H1 (cell line): ENCODE results near the gene MCC. TPM values are rescaled to one million over a fixed set of nuclear protein-coding genes. Genes with fewer than 3 reads are reported as not detected.
A peak's percentile ranks its signal among the peaks of the same experiment; 100 is the strongest.

Experiments used
- CTCF ChIA-PET: fragments of 300-600 bp; sonication (Branson Sonifier 250); formaldehyde crosslinking; loops from one replicate; lab custom pipeline; 2021; ENCODE audit not compliant: partially characterized antibody; lab: Charles Lee
- POLR2A ChIA-PET: fragments of 300-600 bp; sonication (Branson Sonifier 250); formaldehyde crosslinking; loops from one replicate; lab custom pipeline; 2021; ENCODE audit warnings: inconsistent platforms; ENCODE audit not compliant: partially characterized antibody; lab: Charles Lee
- DNase-seq, 2 experiments: peaks; one replicate each; pipeline versions ENCODE4 v3.0.0 to v3.0.0-alpha.2; 2010 to 2022; ENCODE audit warnings: low spot score in 2 of 2, low read depth in 1 of 2, mixed read lengths in 1 of 2
- FAIRE-seq: peaks from 2 replicates; lab custom pipeline; 2011; peaks lifted over from hg19 to GRCh38; lab: Jason Lieb, UNC
- H2AFZ ChIP-seq: 2 replicates; pipeline ENCODE4 v1.8.1; 2012; ENCODE audit warnings: low read length, inconsistent platforms
- H2AK5ac ChIP-seq: 2 replicates; pipeline ENCODE4 v1.6.1; 2013; ENCODE audit warnings: low read depth, low read length
- H2BK120ac ChIP-seq: replicated peaks from 2 replicates; pipeline ENCODE3; 2013; ENCODE audit warnings: low read depth, low read length, inconsistent platforms
- H2BK12ac ChIP-seq: 2 replicates; pipeline ENCODE4 v1.6.1; 2013; ENCODE audit warnings: low read depth, low read length
- H2BK15ac ChIP-seq: 2 replicates; pipeline ENCODE4 v1.6.1; 2013; ENCODE audit warnings: low read length
- H2BK20ac ChIP-seq: 2 replicates; pipeline ENCODE4 v1.6.1; 2013; ENCODE audit warnings: low read length
- H2BK5ac ChIP-seq: 2 replicates; pipeline ENCODE4 v1.6.1; 2013; ENCODE audit warnings: low read depth, low read length
- H3K14ac ChIP-seq: 2 replicates; pipeline ENCODE4 v1.6.1; 2013; ENCODE audit warnings: inconsistent platforms; ENCODE audit not compliant: insufficient read length
- H3K18ac ChIP-seq: 2 replicates; pipeline ENCODE4 v1.6.1; 2013; ENCODE audit warnings: low read length; ENCODE audit errors: extremely low read depth
- H3K23ac ChIP-seq: 2 replicates; pipeline ENCODE4 v1.6.1; 2013; ENCODE audit warnings: inconsistent platforms; ENCODE audit not compliant: insufficient read length
- H3K23me2 ChIP-seq: 2 replicates; pipeline ENCODE4 v1.6.1; 2013; ENCODE audit warnings: low read depth, low read length
- H3K27ac ChIP-seq: 2 replicates; pipeline ENCODE4 v1.6.1; 2011; ENCODE audit warnings: low read depth, low read length, inconsistent platforms
- H3K27me3 ChIP-seq, 4 experiments: replicated peaks in 1 of 4; 1 replicate in 1 of 4; 2 replicates in 3 of 4; pipeline versions ENCODE4 v1.6.1 to v1.8.1; 2011 to 2013; ENCODE audit warnings: low read length in 3 of 4, mild to moderate bottlenecking in 3 of 4, inconsistent platforms in 2 of 4, mixed read lengths in 2 of 4, moderate library complexity in 1 of 4; ENCODE audit not compliant: control insufficient read depth in 3 of 4, insufficient read depth in 3 of 4; ENCODE audit errors: extremely low read depth in 1 of 4
- H3K36me3 ChIP-seq, 4 experiments: 2 replicates each; pipeline versions ENCODE4 v1.6.1 to v1.8.1; 2011 to 2013; ENCODE audit warnings: mild to moderate bottlenecking in 4 of 4, low read length in 3 of 4, moderate library complexity in 2 of 4, control low read depth in 1 of 4, inconsistent platforms in 1 of 4; ENCODE audit not compliant: insufficient read depth in 4 of 4, control insufficient read depth in 2 of 4
- H3K4ac ChIP-seq: replicated peaks from 2 replicates; pipeline ENCODE3; 2013; ENCODE audit warnings: low read length, low read depth, mixed read lengths, inconsistent platforms; ENCODE audit not compliant: insufficient read length
- H3K4me1 ChIP-seq, 4 experiments: replicated peaks in 1 of 4; 1 replicate in 1 of 4; 2 replicates in 3 of 4; pipeline versions ENCODE4 v1.6.1 to v1.8.1; 2011 to 2013; ENCODE audit warnings: low read length in 3 of 4, inconsistent platforms in 2 of 4, mixed read lengths in 1 of 4; ENCODE audit not compliant: insufficient read depth in 4 of 4, control insufficient read depth in 3 of 4
- H3K4me2 ChIP-seq, 2 experiments: 2 replicates each; pipeline versions ENCODE4 v1.6.1 to v1.8.1; 2011 to 2013; ENCODE audit warnings: low read depth in 2 of 2, low read length in 2 of 2, control low read depth in 1 of 2, inconsistent platforms in 1 of 2, mild to moderate bottlenecking in 1 of 2; ENCODE audit not compliant: insufficient read depth in 1 of 2
- H3K4me3 ChIP-seq, 4 experiments: fragments of 200-600, 300-600 bp in 1 of 4; sonication (generic), shearing (Covaris generic), sonication (Bioruptor Twin) in 1 of 4; 2 replicates each; pipeline versions ENCODE4 v1.5.1 to v1.8.1; 2011 to 2016; ENCODE audit warnings: low read length in 4 of 4, low read depth in 3 of 4, control low read depth in 2 of 4, inconsistent platforms in 2 of 4, mild to moderate bottlenecking in 2 of 4, mixed read lengths in 1 of 4, moderate library complexity in 1 of 4; ENCODE audit not compliant: insufficient read depth in 2 of 4; ENCODE audit errors: extremely low read depth in 1 of 4
- H3K56ac ChIP-seq: replicated peaks from 2 replicates; pipeline ENCODE3; 2013; ENCODE audit warnings: low read depth, mild to moderate bottlenecking, mixed read lengths, low read length, inconsistent platforms; ENCODE audit not compliant: insufficient read length
- H3K79me1 ChIP-seq: 2 replicates; pipeline ENCODE4 v1.6.1; 2013; ENCODE audit warnings: low read depth, low read length, control low read depth
- H3K79me2 ChIP-seq, 2 experiments: 2 replicates each; pipeline versions ENCODE4 v1.6.1 to v1.8.1; 2012 to 2013; ENCODE audit warnings: low read length in 2 of 2, mild to moderate bottlenecking in 2 of 2, inconsistent platforms in 1 of 2; ENCODE audit not compliant: insufficient read depth in 2 of 2, control insufficient read depth in 1 of 2
- H3K9ac ChIP-seq, 4 experiments: replicated peaks in 1 of 4; 1 replicate in 1 of 4; 2 replicates in 3 of 4; pipeline versions ENCODE4 v1.6.1 to v1.8.1; 2011 to 2013; ENCODE audit warnings: low read depth in 3 of 4, low read length in 3 of 4, control low read depth in 2 of 4, mild to moderate bottlenecking in 2 of 4, moderate library complexity in 2 of 4, inconsistent platforms in 1 of 4; ENCODE audit errors: extremely low read depth in 1 of 4
- H3K9me3 ChIP-seq, 2 experiments: 2 replicates each; pipeline versions ENCODE4 v1.6.1 to v1.8.1; 2012 to 2013; ENCODE audit warnings: mild to moderate bottlenecking in 2 of 2, moderate library complexity in 2 of 2, control low read depth in 1 of 2, inconsistent platforms in 1 of 2, low read depth in 1 of 2, low read length in 1 of 2, mixed read lengths in 1 of 2; ENCODE audit not compliant: insufficient read depth in 2 of 2
- H4K20me1 ChIP-seq, 2 experiments: replicated peaks in 1 of 2; 2 replicates each; pipeline versions ENCODE3 to v1.8.1; 2011 to 2013; ENCODE audit warnings: inconsistent platforms in 2 of 2, low read length in 2 of 2, mild to moderate bottlenecking in 1 of 2; ENCODE audit not compliant: insufficient read depth in 2 of 2, control insufficient read depth in 1 of 2
- H4K5ac ChIP-seq: 2 replicates; pipeline ENCODE4 v1.6.1; 2013; ENCODE audit warnings: low read length, low read depth, mixed read lengths, inconsistent platforms; ENCODE audit not compliant: insufficient read length
- H4K8ac ChIP-seq: 2 replicates; pipeline ENCODE4 v1.8.0; 2013; ENCODE audit warnings: mild to moderate bottlenecking, moderate library complexity, low read length, inconsistent platforms; ENCODE audit not compliant: insufficient read depth; ENCODE audit errors: extremely low read depth
- H4K91ac ChIP-seq: replicated peaks from 2 replicates; pipeline ENCODE3; 2013; ENCODE audit warnings: low read length, mixed read lengths, inconsistent platforms; ENCODE audit not compliant: insufficient read length
- CTCF ChIP-seq, 3 experiments: IDR thresholded peaks; 1 replicate in 2 of 3; 2 replicates in 1 of 3; pipeline versions ENCODE4 v1.5.1 to v1.6.1; 2011; ENCODE audit warnings: low read length in 3 of 3, mild to moderate bottlenecking in 3 of 3, inconsistent platforms in 2 of 3, low read depth in 1 of 3, moderate library complexity in 1 of 3; ENCODE audit not compliant: insufficient read depth in 1 of 3; ENCODE audit errors: control extremely low read depth in 1 of 3
- GABPA ChIP-seq: IDR thresholded peaks from 2 replicates; pipeline ENCODE4 v1.6.1; 2011; ENCODE audit warnings: mild to moderate bottlenecking, low read length, moderate library complexity, borderline replicate concordance; ENCODE audit not compliant: insufficient read depth
- RAD21 ChIP-seq, 2 experiments: IDR thresholded peaks in 1 of 2; conservative IDR thresholded peaks in 1 of 2; 2 replicates each; pipeline ENCODE4 v1.6.1; 2011; ENCODE audit warnings: low read depth in 2 of 2, low read length in 2 of 2, improper control_type of control experiment in 1 of 2, inconsistent platforms in 1 of 2, mild to moderate bottlenecking in 1 of 2, moderate library complexity in 1 of 2
- WGBS, 2 experiments: shearing (Covaris generic) in 1 of 2; methylation state at CpG; one replicate each; pipeline versions ENCODE4 v1.1.6 to v1.1.7; 2013 to 2015; ENCODE audit warnings: low lambda C conversion rate in 2 of 2, mixed read lengths in 2 of 2, inconsistent platforms in 1 of 2, low coverage in 1 of 2, missing lambda C conversion rate in 1 of 2; ENCODE audit not compliant: insufficient replicate concordance in 2 of 2, insufficient coverage in 1 of 2, insufficient read length in 1 of 2; ENCODE audit errors: extremely low coverage in 1 of 2, missing lambda C conversion rate in 1 of 2; 5-methylcytosine and 5-hydroxymethylcytosine counted together
- polyA plus RNA-seq, 7 experiments: library from polyadenylated mRNA; depleted of rRNA in 3 of 7; stranded (reverse) in 5 of 7; unstranded in 2 of 7; fragments of >200 nt in 5 of 7; fragments of 200-250 nt in 2 of 7; gene quantifications; 1 replicate in 5 of 7; 2 replicates in 1 of 7; 4 replicates in 1 of 7; pipeline versions ENCODE4 v1.2.1 to v1.2.3, GENCODE V29; 2011 to 2013; ENCODE audit warnings: missing spikeins in 2 of 7, mixed read lengths in 2 of 7
- total RNA-seq: library from RNA; stranded (reverse); fragmentation: NEBNext Ultra II Directional; extraction: Animal tissue kit (Norgen Biotek cat#: 25700); gene quantifications from 2 replicates; pipeline ENCODE4 v1.2.1, GENCODE V29; 2021

MCC gene
- total and polyA plus RNA-seq, 2 of the 8 experiments (the other 6 are each of a cell fraction or from before 2014, with no cell fraction given): 2.6 to 18.3 TPM

GRCh38 chr5:113205807-113206206, 282.4 kb downstream of the MCC start:
- Histone ChIP-seq H3K27me3 (no peaks in the 10 kb centered on the region), H3K23me2 (no peaks in the 10 kb centered on the region), H3K18ac (no peak overlapping the region), H3K27ac (no peak overlapping the region), H2AFZ (no peak overlapping the region), H2AK5ac (no peak overlapping the region), H3K36me3 (no peaks in the 10 kb centered on the region)
- TF ChIP-seq GABPA (no peak), CTCF (IDR thresholded peaks at IDR 0.05; ENCODE audit: control extremely low read depth in 1 of 3, insufficient read depth in 1 of 3, low read depth in 1 of 3, low read length in 3 of 3) (peak; percentile 33 to 47 (median 33); a peak in 3 of 4 replicates), RAD21 (IDR thresholded peaks at IDR 0.05 in 1 of 2, conservative IDR thresholded peaks at IDR 0.05 in 1 of 2; ENCODE audit: low read depth in 2 of 2, low read length in 2 of 2) (peak; percentile 55 to 67)
- TF ChIP-seq, all 59 proteins: peak for 2
- no peaks in the 10 kb centered on the region for H4K20me1 ChIP-seq
- peaks cover 0 to 11% of the 10 kb centered on the region in 2 experiments; a peak in 1 of 4 replicates for H3K79me2 ChIP-seq
- H2BK5ac ChIP-seq: peak overlapping the region; percentile 17; the same call in 1 of the 2 replicates
- H3K4me3 ChIP-seq: no peak overlapping the region
- peaks cover 4 to 13% (median 6%) of the 10 kb centered on the region in 4 experiments for H3K4me1 ChIP-seq
- no peak overlapping the region for H2BK120ac ChIP-seq
- H2BK15ac ChIP-seq: no peak overlapping the region
- no peak overlapping the region for H3K14ac ChIP-seq
- H3K4ac ChIP-seq: no peak overlapping the region
- H3K4me2 ChIP-seq: no peak overlapping the region
- POLR2A ChIA-PET: interaction anchor here (1.5 kb wide), 1 partner anchor 8 kb away, joined by 4 read pairs; no protein-coding TSS in a partner anchor
- H4K8ac ChIP-seq: no peak overlapping the region
- no peaks in the 10 kb centered on the region for H3K9me3 ChIP-seq
- H3K9ac ChIP-seq: no peak overlapping the region
- 87% methylated on average over 3 of the region's 3 CpGs; no CpG with 5 or more reads in 1 of the 2 experiments for WGBS, 2 experiments
- H3K23ac ChIP-seq: no peak overlapping the region
- no peak for FAIRE-seq
- H2BK20ac ChIP-seq: no peak overlapping the region
- CTCF ChIA-PET: interaction anchor here (0.8 to 2.6 kb wide), 6 partner anchors 9 to 174 kb away, joined by 3 to 9 read pairs (median 4); no protein-coding TSS in a partner anchor
- H2BK12ac ChIP-seq: no peak overlapping the region
- DNase-seq: no peak
- no peaks in the 10 kb centered on the region for H3K79me1 ChIP-seq
- no peak overlapping the region for H4K5ac ChIP-seq
- no peak overlapping the region for H3K56ac ChIP-seq
- no peak overlapping the region for H4K91ac ChIP-seq
